Measurements from ENCODE around the gene CPZ.
"Not testable (repeated sequence)": the region's sequence is repeated elsewhere in the genome, so short reads cannot be mapped to it uniquely, and the experiment has no call there.

Gene CPZ

GRCh38 chr4:8557151-8558076 lies 35.2 kb upstream of the CPZ start:
- no peak for DNase-seq

DNA sequence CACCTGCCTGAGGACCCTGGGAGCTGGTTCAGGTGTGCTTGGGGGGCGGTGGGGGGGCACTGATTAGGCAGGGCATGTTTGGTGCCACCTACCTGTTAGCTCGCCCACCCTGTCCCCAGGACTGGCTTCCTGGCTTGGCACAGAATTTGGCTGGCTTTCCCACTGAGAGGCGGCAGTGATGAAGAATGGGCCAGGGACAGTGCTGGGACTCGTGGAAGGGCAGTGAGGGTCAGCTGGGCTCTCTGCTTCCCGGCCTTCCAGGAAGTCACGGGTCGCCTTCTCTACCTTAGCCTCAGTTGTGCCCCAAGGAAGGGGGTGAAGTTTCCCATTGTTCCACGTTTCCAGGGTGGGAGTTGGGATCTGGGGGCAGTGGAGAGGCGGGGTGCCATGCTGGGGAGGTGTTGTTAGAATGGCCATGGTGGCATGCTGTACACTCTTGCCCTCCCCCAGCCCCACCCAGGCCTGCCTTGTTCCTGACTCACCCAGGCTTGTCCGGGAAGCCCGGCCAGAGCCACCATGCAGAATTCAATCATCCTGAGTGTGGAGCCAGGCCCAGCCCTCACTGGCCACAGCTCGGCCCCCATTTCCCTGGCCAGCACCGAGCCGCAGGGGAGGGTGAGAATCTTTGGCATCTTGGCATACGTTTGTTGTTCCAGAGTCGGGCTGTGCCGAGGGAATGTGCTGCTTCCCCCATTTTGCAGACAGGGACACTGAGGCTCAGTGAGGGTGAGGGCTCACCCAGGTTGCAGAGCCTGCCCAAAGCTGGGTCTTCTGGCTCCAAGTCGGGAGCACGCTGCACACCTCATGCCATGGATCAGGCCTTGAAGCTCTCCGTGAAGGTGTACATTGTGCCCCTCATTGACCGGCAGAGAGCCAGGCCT lies 34.2 kb upstream of the CPZ start:
- no peak for DNase-seq

DNA sequence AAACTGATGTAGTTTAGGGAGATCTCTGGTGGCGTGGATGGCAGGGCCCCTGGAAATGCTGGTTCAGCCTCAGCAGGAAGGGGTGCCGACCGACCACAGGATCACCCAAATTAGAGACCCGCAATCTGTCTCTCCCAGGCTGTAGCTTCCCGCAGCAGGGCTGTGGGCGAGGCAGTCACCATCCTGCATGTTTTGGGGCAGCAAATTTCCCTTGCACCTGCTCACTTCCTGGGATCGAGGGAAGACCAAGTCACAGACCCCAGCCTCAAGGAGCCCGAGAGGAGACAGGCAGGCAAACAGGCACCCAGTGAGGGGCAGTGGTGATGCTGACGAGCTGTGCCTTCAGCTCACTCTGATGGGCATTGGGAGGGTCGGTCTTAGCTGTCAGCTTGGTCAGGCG lies 33.6 kb upstream of the CPZ start:
- DNase-seq, result no peak

GRCh38 chr4:8559524-8560264 lies 32.9 kb upstream of the CPZ start:
- DNase-seq, result no peak

DNA sequence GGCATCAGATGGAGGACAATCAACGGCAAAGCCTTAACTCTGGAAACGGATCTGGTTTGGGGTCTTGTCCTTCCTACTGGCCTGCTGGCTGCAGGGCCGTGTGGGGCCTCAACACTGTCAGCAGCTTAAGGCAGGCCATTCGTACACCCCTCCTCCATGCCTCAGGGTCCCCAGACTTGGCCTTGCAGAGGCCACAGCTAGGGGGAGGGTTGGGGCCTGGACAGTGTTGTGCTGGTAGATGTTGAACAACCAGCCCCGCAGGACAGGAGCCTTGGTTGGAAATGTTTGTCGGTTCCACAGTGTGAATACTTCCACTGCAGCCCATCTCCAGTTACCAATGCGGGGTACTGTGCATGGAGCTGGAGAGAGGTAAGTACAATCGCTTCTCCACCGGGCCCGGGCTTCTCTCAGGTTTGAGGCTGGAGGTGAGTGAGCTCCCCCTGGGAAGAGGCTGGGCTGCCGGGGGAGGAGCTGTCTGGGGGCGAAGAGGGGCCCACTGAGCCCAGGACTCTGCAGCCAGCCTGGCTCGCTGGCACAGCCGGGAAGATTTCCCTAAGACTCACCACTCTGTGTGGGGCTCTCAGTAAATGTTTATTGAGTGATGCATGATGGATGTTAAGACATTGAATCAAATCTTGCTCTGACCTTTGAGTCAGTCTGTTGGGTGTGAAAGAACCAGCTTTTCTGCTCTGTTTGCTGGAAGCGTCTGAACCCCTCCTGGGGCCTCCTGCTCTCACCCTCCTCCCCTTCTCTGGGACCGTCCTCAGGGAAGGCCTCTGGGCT lies 32.1 kb upstream of the CPZ start:
- no peak for DNase-seq

DNA sequence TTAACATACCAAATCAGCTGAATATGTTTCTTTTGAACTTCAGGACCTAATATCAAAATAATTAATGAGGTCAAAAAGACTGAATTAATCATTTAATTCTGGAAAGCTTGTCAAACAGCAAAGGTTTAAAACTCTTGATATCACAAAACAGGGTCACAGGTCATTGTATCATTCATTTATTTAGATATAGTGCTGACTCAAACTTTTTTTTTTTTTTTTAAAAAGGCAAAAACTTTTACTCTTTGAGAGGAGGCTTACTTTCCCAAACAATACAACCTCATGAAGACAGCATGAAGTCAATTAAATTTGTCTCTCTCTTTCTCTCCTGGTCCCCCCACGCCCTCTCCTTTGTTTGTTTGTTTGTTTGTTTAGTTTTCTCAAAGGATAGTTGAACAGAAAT lies 28.0 kb upstream of the CPZ start:
- no peak for DNase-seq

- no peak for DNase-seq
These were observed 24.4 kb upstream of the CPZ start for GRCh38 chr4:8568068-8568668.

GRCh38 chr4:8570201-8570600 lies 22.4 kb upstream of the CPZ start:
- no peak for DNase-seq

- no peak for DNase-seq
These were observed 20.6 kb upstream of the CPZ start for GRCh38 chr4:8571702-8572685.

DNA sequence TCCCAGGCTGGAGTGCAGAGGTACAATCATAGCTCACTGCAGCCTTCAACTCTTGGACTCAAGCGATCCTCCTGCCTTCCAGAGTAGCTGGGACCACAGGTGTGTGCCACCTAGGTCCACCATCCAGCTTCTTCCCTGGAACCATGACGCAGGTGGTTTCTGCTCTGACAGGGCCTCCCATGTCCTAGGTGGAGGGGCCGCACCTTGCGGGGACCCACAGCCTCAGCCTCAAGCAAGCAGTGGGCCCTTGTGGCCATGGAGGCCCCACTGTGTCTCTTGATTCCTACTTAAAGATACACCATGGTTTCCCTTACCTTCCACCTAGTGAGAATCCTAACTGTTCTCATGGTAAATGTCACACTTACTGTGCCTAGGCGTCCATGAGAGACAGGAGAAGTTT lies 19.3 kb upstream of the CPZ start:
- DNase-seq, result no peak

GRCh38 chr4:8574796-8575370 lies 17.7 kb upstream of the CPZ start:
- no peak for DNase-seq

GRCh38 chr4:8575457-8575856 lies 17.1 kb upstream of the CPZ start:
- DNase-seq, result no peak

DNA sequence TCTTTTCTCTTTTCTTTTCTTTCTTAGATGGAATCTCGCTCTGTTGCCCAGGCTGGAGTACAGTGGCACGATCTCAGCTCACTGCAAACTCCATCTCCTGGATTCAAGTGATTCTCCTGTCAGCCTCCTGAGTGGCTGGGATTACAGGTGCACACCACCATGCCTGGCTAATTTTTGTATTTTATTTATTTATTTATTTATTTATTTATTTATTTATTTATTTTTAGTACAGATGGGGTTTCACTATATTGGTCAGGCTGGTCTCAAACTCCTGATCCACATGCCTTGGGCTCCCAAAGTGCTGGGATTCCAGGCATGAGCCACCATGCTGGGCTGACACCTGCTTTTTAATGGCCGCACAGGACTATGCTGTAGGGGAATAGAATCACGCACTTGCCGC lies 16.0 kb upstream of the CPZ start:
- DNase-seq, result not testable (repeated sequence)

- DNase-seq, result no peak
These were observed 15.5 kb upstream of the CPZ start for GRCh38 chr4:8577046-8577445.

DNA sequence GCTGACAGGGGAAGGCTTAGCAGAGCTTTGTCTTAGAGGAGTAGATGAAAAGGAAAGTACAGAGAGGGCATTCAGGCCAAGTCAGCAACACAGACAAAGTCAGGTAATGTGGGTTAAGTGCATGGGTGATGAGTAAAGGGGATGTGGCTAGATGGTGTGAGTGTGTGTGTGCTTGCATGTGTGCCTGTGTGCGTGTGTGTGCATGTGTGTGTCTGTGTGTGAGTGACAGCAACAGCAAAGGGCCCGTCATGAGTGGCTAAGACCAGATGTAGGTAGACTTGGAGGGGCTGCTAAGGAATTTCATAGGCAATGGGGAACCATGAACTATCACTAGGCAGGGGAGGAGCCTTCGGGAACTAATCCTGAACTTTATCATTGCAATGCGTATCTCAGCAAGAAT lies 14.6 kb upstream of the CPZ start:
- no peak for DNase-seq

GRCh38 chr4:8578717-8579116 lies 13.8 kb upstream of the CPZ start:
- no peak for DNase-seq

GRCh38 chr4:8579526-8580320 lies 12.8 kb upstream of the CPZ start:
- no peak for DNase-seq

DNA sequence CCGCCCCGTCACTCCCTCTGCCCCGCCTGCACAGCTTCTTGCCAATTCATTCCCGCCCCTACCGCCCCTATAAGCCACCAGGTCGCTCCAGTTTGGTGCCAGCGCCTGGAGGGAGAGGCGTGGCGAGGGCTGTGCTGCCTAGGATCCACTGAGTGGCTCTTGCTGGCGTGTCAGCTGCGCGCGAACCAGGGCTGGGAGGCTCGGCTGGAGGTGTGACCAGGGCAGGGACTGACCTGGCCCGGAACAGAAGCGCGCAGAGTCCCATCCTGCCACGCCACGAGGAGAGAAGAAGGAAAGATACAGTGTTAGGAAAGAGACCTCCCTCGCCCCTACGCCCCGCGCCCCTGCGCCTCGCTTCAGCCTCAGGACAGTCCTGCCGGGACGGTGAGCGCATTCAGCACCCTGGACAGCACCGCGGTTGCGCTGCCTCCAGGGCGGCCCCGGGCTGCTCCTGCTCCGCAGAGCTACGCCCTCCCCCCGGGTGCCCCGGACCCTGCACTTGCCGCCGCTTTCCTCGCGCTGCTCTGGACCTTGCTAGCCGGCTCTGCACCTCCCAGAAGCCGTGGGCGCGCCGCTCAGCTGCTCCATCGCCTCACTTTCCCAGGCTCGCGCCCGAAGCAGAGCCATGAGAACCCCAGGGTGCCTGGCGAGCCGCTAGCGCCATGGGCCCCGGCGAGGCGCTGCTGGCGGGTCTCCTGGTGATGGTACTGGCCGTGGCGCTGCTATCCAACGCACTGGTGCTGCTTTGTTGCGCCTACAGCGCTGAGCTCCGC lies 12.1 kb upstream of the CPZ start, which contains the start of gene GPR78:
TSS of gene GPR78 (plus strand) at position 72 of the 773 bp plus-strand sequence. CDS start at position 663, 591 bp downstream.
- no peak for DNase-seq
